GM12801 (cell line): Measurements from ENCODE around the gene FAM120B.

Experiments used
- TF ChIP-seq, protein P1 (sequence below): IDR thresholded peaks from one replicate; pipeline ENCODE4 v1.5.1; 2011; ENCODE audit warnings: control low read depth; ENCODE audit not compliant: insufficient read length; ENCODE audit errors: extremely low read depth

The FAM120B gene

DNA sequence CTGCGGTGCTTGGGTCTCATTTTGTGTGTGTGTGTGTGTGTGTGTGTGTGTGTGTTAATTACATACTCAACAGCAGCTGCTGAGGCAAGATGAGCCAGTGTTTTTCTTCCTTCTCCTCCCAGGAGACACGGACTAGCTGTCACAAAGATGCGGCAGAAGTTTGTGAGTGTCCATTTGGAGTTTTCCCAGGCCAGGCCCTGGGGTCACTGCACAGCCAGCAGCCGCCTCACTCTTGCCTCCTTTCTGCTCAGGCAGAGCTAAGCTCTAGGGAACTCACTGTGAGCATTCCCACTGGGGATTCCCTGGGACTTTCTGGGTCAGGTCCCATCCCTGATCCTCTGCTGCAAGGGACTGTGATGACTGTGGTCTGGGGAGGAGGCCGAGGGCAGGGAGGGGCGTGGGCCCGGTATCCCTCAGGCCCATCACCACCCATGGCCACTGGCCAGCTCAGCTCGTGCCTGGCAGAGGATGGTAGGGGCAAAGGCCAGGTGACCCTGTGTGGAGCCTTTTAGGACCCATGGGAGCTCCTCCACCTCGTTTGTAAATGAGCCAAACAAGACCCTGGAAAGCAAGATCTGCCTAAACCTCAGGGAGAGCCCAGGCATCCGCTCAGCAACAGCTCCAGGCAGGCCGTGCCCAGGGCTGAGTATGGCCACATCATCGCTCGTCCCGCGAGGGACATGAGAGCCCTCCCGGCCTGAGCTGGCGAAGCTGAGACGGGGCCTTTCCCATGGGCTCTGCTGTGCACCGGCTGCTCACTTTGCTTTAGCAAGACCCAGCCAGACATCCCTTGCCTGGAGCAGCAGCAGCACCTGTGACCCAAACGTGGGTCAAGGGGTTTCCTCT, 144.6 kb downstream of the FAM120B start:
- TF ChIP-seq, protein P1, sequence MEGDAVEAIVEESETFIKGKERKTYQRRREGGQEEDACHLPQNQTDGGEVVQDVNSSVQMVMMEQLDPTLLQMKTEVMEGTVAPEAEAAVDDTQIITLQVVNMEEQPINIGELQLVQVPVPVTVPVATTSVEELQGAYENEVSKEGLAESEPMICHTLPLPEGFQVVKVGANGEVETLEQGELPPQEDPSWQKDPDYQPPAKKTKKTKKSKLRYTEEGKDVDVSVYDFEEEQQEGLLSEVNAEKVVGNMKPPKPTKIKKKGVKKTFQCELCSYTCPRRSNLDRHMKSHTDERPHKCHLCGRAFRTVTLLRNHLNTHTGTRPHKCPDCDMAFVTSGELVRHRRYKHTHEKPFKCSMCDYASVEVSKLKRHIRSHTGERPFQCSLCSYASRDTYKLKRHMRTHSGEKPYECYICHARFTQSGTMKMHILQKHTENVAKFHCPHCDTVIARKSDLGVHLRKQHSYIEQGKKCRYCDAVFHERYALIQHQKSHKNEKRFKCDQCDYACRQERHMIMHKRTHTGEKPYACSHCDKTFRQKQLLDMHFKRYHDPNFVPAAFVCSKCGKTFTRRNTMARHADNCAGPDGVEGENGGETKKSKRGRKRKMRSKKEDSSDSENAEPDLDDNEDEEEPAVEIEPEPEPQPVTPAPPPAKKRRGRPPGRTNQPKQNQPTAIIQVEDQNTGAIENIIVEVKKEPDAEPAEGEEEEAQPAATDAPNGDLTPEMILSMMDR, result no peak

- TF ChIP-seq, protein P1, result no peak
Observed at GRCh38 chr6:170451762-170452651, 145.4 kb downstream of the FAM120B start.

GRCh38 chr6:170452767-170453545, 146.4 kb downstream of the FAM120B start:
- TF ChIP-seq, protein P1, result no peak

DNA sequence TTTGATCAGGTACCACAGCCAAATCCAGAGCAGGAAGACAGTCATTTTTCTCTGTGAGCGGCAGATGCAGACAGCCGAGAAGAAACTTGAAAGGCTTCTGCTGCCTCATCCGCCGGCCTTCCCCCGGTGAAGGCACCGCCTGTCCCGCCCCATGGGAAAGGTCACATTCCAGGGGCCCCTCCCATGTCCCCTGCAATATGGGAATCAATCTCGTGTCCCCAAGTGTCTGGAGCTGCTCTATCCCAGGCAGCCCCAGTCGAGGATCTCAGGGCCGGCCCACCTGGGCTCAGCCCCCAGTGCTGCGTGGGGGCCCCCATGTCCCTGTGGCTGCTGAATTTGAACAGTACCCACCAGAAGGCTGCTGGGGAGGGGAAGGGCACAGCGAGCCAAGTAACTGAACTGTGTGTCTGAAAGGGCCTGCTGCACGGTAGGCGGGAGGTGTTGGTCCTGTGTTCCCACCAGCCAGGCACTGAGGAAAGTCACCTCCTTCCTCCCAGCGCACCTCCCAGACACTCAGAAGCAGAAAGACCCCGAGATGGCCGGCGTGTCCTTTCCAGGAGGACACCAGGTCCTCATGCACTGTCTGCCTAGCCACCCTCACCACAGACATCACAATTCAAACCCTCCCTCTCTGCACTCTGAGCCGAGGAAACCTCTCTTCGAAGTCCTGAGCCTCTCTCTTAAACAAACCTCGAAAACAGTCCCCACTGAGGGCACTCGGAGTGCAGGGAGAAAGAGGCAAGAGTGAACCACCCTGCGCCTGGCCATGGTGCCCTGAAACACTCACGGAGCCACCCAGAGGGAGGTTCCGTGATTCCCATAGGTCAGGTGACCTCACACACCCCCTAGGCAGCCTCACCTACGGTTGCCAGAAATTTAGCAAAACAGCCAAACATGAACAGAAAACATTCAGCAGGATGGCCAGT, 147.3 kb downstream of the FAM120B start:
- TF ChIP-seq, protein P1, result no peak

DNA sequence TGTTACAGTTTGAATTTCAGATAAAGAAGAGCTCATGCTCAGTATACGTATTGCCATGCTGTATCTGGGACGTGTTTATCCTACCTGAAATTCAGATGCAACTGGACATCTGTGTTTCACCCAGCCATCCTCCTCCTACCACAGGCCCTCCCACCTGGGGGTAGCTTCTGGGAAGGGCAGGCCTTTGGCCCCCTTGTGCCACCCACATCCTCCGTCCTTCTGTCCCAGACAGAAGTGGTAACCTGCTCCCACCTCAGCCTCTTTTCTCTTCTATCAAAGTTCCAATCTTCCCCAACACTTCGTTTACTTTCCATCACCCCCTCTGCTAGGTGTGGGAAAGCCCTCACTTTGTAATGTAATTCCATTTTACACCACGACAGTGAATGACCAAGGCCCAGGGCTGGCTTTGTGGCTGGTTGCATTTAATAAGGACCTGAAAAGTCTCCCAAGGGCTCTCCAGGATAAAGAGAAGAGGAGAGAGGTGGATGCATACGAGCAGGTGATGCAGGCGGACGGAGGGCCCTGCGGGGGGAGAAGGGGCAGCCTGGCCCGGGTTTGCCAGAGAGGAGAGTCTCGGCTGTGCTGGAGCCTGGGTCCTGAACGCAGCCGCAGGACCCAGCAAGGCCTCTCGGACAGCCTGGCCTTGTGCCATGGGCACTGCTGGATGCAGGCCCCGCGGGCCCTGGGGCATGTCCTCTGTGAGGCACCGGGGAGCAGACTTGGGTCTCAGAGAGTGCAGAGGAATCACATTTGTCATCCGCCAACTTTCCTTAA, 148.1 kb downstream of the FAM120B start:
- TF ChIP-seq, protein P1, result no peak

- TF ChIP-seq, protein P1, result no peak
Observed at GRCh38 chr6:170455335-170455979, 148.9 kb downstream of the FAM120B start.
